ENCODE data around the gene CDNF.
"Not testable (repeated sequence)": the region's sequence is repeated elsewhere in the genome, so short reads cannot be mapped to it uniquely, and the experiment has no call there.

Gene CDNF

DNA sequence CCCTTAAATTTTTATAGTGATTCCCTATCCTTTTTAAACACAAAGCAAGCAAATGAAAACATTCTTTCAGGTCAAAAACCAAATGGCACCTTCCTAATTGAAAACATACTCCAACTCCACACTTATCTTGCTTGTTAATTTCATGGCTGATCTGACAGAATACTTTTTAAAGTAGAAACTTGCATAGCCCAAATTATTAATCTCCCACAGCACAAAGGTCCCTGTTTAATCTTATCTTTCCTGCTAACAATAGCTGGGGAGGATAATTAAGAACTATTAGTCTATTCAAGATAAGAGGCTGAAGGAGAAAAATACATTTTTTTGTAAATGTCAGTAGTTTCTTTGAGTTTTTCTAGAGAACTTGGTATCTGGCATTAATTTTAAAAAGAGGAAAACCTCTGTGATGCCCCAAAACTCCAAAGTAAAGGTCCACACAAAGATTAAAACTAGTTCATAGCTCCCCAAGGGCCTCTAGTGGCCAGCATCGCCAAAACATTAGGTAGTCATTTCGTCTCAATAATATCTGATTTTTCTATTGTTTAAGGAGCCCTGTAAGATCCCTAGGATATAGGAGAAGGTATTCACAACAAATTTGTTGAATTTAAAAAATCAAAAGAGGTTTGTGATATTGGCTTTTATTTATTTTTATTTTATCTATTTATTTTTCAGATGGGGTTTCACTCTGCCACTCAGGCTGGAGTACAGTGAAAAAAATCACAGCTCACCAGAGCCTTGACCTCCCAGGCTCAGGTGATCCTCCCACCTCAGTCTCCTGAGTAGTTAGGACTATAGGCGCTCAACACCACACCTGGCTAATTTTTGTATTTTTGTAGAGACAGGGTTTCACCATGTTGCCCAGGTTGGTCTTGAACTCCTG is 14.7 kb downstream of the CDNF start:
- no peak overlapping the region for H3K4me3 ChIP-seq (ENCODE audit: low read length)

DNA sequence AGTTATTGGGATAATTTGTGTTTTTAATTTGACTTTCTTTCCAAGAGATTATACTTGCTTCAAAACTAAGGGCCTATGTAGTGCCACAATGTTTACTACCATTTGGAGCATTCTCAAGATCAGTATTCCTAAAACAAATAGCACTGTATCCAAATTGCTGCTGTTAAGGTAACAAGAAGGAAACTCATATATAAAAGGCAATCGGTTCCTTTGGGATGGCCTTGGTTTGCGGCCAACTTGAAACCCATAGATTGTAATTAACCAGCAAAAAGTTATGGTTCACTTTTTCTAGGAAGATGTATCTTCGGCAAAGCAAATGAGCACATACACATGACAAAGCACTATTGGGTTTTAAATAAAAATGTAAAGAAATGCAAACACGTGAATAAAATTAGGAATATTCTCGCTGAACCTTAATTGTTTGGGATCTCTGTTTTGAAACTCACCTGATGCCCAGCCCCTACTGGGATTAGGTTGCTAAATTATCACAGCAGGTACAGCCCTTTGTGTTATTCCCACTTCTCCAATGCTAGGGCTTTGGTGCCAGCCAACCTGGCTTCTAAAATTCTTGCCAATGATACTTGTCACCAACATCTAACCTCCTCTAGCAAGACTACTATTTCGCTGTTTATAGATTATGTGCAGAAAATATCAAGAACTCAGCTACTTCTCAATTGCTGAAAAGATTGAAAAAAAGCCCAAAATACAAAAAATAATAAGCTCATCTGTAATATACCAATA is 16.0 kb downstream of the CDNF start:
- no peak overlapping the region for H3K4me3 ChIP-seq (ENCODE audit: low read length)
- TF ChIP-seq ZNF274 (IDR thresholded peaks at IDR 0.05; ENCODE audit: low read depth, low read length) = no peak

More for the DNA sequence above, 14.7 kb downstream of the CDNF start:
- no peak for TF ChIP-seq ZNF274 (IDR thresholded peaks at IDR 0.05; ENCODE audit: low read depth, low read length)

DNA sequence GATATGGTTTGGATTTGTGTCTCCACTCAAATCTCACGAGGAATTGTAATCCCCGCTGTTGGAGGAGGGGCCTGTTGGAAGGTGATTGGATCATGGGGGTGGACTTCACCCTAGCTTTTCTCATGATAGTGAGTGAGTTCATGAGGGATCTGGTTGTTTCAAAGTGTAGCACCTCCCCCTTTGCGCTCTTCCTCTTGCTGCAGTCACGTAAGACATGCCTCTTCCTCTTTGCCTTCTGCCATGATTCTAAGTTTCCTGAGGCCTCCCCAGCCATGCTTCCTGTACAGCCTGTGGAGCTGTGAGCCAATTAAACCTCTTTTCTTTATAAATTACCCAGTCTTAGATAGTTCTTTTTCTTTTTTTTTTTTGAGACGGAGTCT is 17.1 kb downstream of the CDNF start:
- H3K4me3 ChIP-seq (ENCODE audit: low read length) = no peak overlapping the region
- TF ChIP-seq ZNF274 (IDR thresholded peaks at IDR 0.05; ENCODE audit: low read depth, low read length) = no peak

DNA sequence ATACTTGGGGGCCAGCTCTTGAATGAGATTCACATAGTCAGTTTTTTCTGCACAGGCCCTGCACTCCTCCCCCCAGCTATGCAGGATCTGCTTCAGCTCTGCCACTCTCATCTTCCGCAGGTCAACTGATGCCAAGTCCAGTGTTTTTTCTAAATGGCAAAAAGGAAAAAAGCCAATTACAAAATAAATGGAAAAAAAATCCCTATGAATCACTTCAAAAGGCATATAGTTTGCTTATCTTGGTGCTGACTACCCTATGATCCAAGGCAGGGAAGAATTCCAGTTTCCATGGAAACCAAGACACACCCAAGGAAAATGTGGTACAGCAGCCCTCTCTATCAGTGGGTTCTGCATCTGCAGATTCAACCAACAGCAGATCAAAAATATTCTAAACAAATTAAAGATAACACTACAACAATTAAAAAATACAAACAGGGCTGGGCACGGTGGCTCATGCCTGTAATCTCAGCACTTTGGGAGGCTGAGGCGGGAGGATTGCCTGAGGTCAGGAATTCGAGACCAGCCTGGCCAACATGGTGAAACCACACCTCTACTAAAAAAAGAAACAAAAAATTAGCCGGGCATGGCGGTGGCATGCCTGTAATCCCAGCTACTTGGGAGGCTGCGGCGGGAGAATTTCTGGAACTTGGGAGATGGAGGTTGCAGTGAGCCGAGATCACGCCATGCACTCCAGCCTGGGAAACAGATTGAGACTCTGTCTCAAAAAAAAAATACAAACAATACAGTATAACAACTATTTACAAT is 17.6 kb downstream of the CDNF start:
- TF ChIP-seq ZNF274 (IDR thresholded peaks at IDR 0.05; ENCODE audit: low read depth, low read length) = no peak
- H3K4me3 ChIP-seq (ENCODE audit: low read length) = no peak overlapping the region

DNA sequence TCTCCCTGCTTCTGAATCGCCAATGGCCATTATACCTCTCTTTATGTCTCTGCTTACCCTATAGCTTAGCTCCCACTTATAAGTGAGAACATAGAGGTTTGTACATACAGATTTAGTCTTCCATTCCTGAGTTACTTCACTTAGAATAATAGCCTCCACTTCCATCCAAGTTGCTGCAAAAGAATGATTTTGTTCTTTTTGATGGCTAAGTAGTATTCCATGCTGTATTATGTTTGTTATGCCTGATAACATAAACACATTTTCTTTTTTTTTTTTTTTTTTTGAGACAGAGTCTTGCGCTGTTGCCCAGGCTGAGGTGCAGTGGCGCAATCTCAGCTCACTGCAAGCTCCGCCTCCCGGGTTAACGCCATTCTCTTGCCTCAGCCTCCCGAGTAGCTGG is 21.1 kb downstream of the CDNF start:
- not testable (repeated sequence) for H3K4me3 ChIP-seq (ENCODE audit: low read length)

DNA sequence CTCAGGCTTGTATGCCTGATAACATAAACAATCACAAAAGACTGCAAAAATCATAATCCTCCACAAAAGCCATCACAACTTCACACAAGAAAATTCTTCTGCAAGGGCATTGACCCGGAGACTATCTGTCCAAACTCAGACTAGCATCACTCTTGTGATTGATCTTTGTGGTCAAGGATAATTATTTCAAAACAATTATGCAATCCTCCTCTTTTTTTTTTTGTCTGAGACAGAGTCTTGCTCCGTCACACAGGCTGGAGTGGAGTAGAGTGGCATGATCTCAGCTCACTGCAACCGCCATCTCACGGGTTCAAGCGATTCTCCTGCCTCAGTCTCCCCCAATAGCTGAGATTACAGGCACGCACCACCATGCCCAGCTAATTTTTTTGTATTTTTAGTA is 22.2 kb downstream of the CDNF start:
- TF ChIP-seq ZNF274 (IDR thresholded peaks at IDR 0.05; ENCODE audit: low read depth, low read length) = no peak
- no peak overlapping the region for H3K4me3 ChIP-seq (ENCODE audit: low read length)

DNA sequence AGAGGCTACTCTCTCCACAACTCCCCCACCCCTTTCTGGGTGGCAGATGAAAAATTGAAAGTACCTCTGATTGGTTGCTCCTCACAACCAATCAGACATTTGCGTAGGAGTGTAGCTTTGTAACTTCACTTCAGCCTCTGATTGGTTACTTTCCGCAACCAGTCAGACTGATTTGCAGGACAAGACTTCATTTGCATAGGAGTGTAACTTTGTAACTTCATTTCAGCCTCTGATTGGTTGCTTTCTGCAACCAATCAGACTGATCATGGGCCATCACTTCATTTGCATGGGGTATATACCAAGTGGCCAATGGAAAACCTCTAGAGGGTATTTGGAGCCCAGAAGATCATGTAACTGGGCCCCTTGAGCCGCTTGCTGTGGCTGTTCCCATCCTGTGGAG is 25.6 kb downstream of the CDNF start:
- H3K4me3 ChIP-seq (ENCODE audit: low read length) = no peak overlapping the region
- TF ChIP-seq ZNF274 (IDR thresholded peaks at IDR 0.05; ENCODE audit: low read depth, low read length) = no peak

DNA sequence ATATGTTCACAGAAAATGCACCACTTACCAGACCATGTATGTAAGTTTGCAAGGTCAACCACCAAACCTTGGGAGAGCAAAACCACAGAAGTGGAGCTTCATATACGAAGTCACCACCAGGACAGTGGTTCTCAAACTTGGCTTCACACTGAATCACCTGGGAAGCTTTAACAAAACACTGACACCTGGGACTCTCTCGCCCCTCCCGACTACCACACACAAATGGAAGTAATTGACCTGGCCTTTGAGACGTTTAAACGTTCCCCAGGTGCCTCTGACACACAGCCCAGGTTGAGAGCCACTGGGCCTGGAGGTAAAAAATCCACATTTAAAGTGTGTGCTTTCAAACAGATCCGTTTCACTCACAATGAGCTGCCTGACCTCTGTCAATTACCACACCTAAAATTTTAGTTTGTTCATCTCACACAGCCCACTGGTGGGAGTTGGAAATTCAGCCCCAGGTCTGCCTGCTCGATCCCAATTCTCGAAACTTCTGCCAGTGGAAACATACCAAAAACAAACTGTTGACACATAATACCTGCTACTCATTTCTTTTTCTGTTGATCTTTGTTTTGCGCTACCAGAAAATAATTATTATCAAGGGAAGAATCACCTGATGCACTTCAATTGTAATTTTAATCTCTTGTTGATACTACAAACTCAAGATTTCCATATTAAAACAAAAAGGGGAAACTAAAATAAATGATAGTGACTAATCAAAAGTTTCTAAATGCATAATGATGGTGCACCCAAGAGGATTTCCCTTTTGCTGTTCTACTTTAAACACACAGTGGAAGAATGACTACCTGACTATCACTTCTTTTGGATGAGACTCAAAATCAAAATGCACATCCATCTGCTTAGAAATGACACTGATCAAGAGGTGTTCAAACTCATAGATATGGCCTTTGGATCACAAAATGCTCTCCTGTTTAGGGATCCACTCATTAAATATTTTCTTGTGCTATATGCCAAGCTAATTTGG is 26.6 kb downstream of the CDNF start:
- no peak for TF ChIP-seq ZNF274 (IDR thresholded peaks at IDR 0.05; ENCODE audit: low read depth, low read length)
- no peak overlapping the region for H3K4me3 ChIP-seq (ENCODE audit: low read length)

DNA sequence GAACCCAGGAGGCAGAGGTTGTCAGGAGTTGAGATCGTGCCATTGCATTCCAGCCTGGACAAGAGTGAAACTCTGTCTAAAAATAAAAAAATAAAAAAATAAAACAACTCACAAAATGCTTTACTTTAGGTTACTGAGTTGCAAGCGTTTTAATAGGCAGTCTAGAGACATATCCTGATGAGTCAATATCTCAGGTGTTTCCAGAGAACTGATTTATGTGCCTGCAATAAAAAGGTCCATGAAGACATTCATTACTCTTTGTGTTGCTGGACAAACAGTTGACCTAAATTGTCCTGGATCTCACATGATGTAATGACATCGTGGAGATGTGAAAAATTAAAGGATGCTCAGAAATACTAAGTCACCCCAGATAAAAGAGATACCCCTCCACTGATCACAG is 31.5 kb downstream of the CDNF start:
- TF ChIP-seq ZNF274 (IDR thresholded peaks at IDR 0.05; ENCODE audit: low read depth, low read length) = no peak
- H3K4me3 ChIP-seq (ENCODE audit: low read length) = no peak overlapping the region

DNA sequence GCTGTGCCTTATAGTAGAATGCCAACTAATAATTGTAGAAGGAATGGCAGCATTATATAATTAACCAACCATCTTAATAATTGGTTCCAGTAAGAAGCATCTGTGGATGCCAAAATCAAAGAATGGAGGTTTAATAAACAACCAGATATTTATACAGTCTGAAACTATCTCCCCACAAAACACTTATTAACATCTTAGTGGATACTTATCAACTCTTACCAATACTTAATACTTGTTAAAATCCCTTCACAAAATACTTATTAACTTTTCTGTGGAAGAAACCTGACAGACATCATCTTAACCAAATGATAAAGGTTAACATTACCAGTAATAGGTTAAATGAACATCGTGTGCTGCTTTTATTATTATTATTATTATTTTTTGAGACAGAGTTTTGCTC is 34.0 kb downstream of the CDNF start:
- TF ChIP-seq ZNF274 (IDR thresholded peaks at IDR 0.05; ENCODE audit: low read depth, low read length) = no peak
- no peak overlapping the region for H3K4me3 ChIP-seq (ENCODE audit: low read length)

DNA sequence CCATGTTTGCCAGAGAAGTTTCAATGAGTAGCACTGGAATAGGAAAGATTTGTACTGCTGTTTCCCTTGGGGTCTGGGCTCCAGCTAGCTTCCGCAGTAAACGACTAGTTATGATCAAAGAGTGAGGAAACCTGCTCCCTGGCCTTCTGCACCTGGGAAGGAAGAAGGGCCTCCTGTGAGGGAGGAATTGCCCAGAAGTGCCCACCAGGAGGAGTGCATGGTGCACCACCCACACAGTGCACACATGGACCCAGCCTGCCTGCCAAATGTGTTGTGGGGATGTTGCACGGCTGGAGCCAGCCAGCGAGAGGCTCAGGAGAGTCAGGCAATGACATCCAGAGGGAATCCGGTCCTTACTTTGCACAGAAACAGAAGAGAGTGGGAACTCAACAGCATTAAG is 36.1 kb downstream of the CDNF start:
- no peak overlapping the region for H3K4me3 ChIP-seq (ENCODE audit: low read length)
- TF ChIP-seq ZNF274 (IDR thresholded peaks at IDR 0.05; ENCODE audit: low read depth, low read length) = no peak

DNA sequence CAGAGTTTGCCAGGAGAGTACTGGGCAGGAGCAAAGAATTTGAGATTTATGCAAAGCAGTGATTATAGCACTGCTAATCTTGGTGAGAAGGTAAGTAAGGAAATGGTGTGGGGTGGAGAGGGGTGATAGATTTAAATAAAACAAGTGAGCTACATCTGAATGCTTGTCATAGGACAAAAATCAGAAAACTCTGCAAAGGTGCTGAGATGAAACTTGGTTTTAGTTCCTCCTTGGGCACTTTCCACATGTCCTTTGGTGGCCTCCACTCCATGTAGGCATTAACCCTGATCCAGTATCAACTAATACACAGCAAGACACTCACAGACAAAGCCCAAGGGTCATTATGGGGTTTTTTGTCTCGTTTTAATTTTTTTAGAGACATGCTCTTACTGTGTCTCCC is 37.4 kb downstream of the CDNF start:
- H3K4me3 ChIP-seq (ENCODE audit: low read length) = no peak overlapping the region
- no peak for TF ChIP-seq ZNF274 (IDR thresholded peaks at IDR 0.05; ENCODE audit: low read depth, low read length)

DNA sequence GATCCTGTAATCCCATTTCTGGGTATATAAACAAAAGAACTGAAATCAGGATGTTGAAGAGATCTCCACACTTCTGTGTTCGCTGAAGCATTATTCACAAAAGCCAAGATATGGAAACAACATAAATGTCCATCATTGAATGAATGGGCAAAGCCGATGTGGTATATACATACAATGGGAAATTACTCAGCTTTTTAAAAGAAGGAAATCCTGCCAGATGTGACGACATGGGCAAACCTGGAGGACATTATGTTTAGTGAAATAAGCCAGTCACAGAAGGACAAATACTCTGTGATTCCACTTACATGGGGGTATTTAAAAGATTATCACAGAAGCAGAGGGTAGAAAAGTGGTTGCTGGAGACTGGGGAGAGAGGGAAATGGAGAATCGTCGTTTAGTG is 39.2 kb downstream of the CDNF start:
- no peak overlapping the region for H3K4me3 ChIP-seq (ENCODE audit: low read length)
- TF ChIP-seq ZNF274 (IDR thresholded peaks at IDR 0.05; ENCODE audit: low read depth, low read length) = no peak

DNA sequence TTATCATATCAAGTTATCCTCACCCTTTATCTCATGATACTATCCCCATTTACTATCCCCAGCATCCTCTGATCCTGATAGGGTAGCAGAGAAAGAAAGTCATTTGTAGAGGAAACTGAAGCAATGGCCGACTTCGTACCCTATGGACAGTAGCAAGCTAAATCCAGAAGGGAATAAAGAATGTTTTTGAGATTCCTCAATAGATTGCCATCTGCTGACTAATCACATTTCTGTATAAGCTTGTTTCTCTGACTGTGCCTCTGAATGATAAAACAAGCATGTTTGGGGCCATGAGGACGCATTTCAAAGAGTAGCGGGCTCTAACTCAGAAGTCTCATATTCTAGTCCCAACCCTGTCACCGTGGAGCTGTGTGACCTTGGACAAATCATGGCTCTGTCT is 49.9 kb downstream of the CDNF start:
- H3K4me3 ChIP-seq (ENCODE audit: low read length) = no peak overlapping the region
- TF ChIP-seq ZNF274 (IDR thresholded peaks at IDR 0.05; ENCODE audit: low read depth, low read length) = no peak

All from GM08714 (cell line).